PC-9 (cell line): ENCODE data around the gene GPC1. TPM values are rescaled to one million over a fixed set of nuclear protein-coding genes. Genes with fewer than 3 reads are reported as not detected.

Source experiments
- BruUV-seq: library from RNA; stranded (reverse); fragments of 400-500 nt; replicated peaks from 2 replicates; lab custom pipeline; 2021; lab: Mats Ljungman, UMichigan
- CTCF ChIA-PET: fragments of 300-600 bp; sonication (Branson Sonifier 250); formaldehyde crosslinking; loops from one replicate; lab custom pipeline; 2022; ENCODE audit warnings: antibody characterized with exemption; lab: Charles Lee
- POLR2A ChIA-PET: fragments of 300-600 bp; sonication (Branson Sonifier 250); formaldehyde crosslinking; loops from one replicate; lab custom pipeline; 2022; ENCODE audit warnings: antibody characterized with exemption; ENCODE audit not compliant: unreplicated experiment; lab: Charles Lee
- DNase-seq, 2 experiments: peaks; one replicate each; pipeline versions ENCODE4 v3.0.0 to v3.0.0-alpha.2; 2015 to 2022; ENCODE audit warnings: mixed read lengths in 1 of 2
- H2AFZ ChIP-seq: fragments of 200-600 bp; sonication (generic); 2 replicates; pipeline ENCODE4 v1.8.1; 2017; ENCODE audit warnings: antibody characterized with exemption
- H3F3A ChIP-seq: fragments of 200-600 bp; sonication (generic); 2 replicates; pipeline ENCODE4 v1.8.1; 2017; ENCODE audit warnings: antibody characterized with exemption, mild to moderate bottlenecking, low read depth; ENCODE audit not compliant: insufficient read depth
- H3K27ac ChIP-seq: fragments of 200-600 bp; sonication (generic); 2 replicates; pipeline ENCODE4 v1.6.1; 2016; ENCODE audit warnings: mixed run types
- H3K27me3 ChIP-seq: fragments of 200-600 bp; sonication (generic); 2 replicates; pipeline ENCODE4 v1.6.1; 2016; ENCODE audit warnings: low read depth, mixed run types; ENCODE audit not compliant: insufficient read depth
- H3K36me3 ChIP-seq: fragments of 200-600 bp; sonication (generic); 2 replicates; pipeline ENCODE4 v1.6.1; 2016; ENCODE audit warnings: low read depth, mixed run types
- H3K4me1 ChIP-seq: fragments of 200-600 bp; sonication (generic); replicated peaks from 2 replicates; pipeline ENCODE4 v1.6.1; 2016; ENCODE audit warnings: mixed run types; ENCODE audit not compliant: insufficient read depth
- H3K4me2 ChIP-seq: fragments of 200-600 bp; sonication (generic); 2 replicates; pipeline ENCODE4 v1.6.1; 2017; ENCODE audit warnings: mixed run types
- H3K4me3 ChIP-seq: fragments of 200-600 bp; sonication (generic); 2 replicates; pipeline ENCODE4 v1.6.1; 2016; ENCODE audit warnings: mixed run types
- H3K79me2 ChIP-seq: fragments of 200-600 bp; sonication (generic); 2 replicates; pipeline ENCODE4 v1.6.1; 2017; ENCODE audit warnings: low read depth, mixed run types
- H3K9me2 ChIP-seq: fragments of 200-600 bp; sonication (generic); 2 replicates; pipeline ENCODE4 v1.8.1; 2017; ENCODE audit warnings: mild to moderate bottlenecking; ENCODE audit not compliant: insufficient read depth
- H3K9me3 ChIP-seq: fragments of 200-600 bp; sonication (generic); 2 replicates; pipeline ENCODE4 v1.8.1; 2016; ENCODE audit warnings: low read depth; ENCODE audit not compliant: insufficient read depth
- H4K20me1 ChIP-seq: fragments of 200-600 bp; sonication (generic); 2 replicates; pipeline ENCODE4 v1.8.1; 2017; ENCODE audit not compliant: insufficient read depth
- CTCF ChIP-seq: fragments of 200-600 bp; sonication (generic); conservative IDR thresholded peaks from 2 replicates; pipeline ENCODE4 v1.6.1; 2017; ENCODE audit warnings: mixed run types, antibody characterized with exemption, mild to moderate bottlenecking, moderate library complexity
- EZH2 ChIP-seq: fragments of 200-600 bp; sonication (generic); IDR thresholded peaks from 2 replicates; pipeline ENCODE4 v1.8.0; 2017; ENCODE audit warnings: antibody characterized with exemption, low read depth
- intact Hi-C: fragments of 100-400 bp; cut with micrococcal nuclease; formaldehyde crosslinking; loops from one replicate; pipeline ENCODE4 v1.10.0; 2022; ENCODE audit not compliant: unreplicated experiment
- total RNA-seq: library from RNA; stranded (reverse); gene quantifications from 2 replicates; pipeline ENCODE4 v1.2.3, GENCODE V29; 2021

Gene GPC1
- total RNA-seq, 1 experiment from 2014 or later: 302 TPM

- ChIA-PET CTCF (no interaction called here), POLR2A (no interaction called here)
- Histone ChIP-seq H3K4me3 (no peak overlapping the region), H3K9me2 (no peaks in the 10 kb centered on the region), H3K27ac (no peak overlapping the region), H4K20me1 (no peaks in the 10 kb centered on the region), H3K9me3 (no peaks in the 10 kb centered on the region), H3F3A (peaks cover 6% of the 10 kb centered on the region; the same call in 1 of the 2 replicates), H3K4me2 (no peak overlapping the region), H3K27me3 (no peaks in the 10 kb centered on the region), H3K79me2 (no peaks in the 10 kb centered on the region), H3K36me3 (no peaks in the 10 kb centered on the region), H2AFZ (no peak overlapping the region), H3K4me1 (peaks cover 21% of the 10 kb centered on the region)
- intact Hi-C loops: no loop called here
- DNase-seq: peak in 1 of 2 experiments; percentile 2
- BruUV-seq: no TSS peak
- TF ChIP-seq CTCF (no peak), EZH2 (no peak)
Observed at GRCh38 chr2:240391111-240392051, 44.1 kb upstream of the GPC1 start.

DNA sequence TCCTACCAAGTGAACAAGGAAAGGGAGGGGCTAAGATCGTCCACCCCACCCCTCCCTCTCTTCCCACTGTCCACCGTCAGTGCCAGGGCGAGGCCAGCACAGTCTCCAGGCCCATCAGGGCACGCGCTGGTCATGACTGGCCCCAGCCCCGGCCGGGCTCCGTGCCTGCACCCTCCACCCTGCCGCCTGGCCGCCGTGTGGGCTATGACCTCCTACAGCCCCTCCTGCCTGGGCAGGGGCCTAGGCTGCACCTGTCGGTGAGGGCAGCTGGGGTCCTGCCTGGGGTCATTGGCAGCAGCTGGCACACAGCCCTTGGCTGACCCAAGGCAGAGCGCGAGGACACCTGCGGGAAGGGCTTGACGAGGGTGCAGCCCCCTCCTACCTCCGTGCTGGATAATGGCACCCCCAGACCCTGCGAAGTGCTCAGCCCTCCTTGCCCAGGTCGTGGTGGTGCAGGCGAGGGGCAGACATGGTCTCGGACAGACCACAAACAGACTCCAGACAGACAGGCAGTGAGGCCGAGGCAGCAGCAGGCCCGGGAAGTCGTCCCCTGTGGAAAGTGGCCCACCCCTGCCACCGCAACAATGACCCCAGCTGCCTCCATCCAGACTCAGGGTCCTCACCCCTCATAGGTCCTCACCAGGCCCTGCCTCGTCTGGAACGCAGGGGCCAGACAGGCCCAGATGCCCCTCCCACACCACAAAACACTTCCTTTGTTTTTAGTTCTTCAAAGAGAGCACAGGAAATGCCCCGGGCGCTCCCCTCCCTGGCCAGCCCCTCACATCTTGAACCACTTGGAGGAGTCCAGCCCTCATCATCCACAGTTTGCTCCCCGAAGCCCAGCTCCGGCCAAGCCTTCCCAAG is 43.1 kb upstream of the GPC1 start:
- Histone ChIP-seq H2AFZ (no peak overlapping the region), H3F3A (no peaks in the 10 kb centered on the region; the same call in 1 of the 2 replicates), H3K4me2 (no peak overlapping the region), H3K27ac (no peak overlapping the region), H3K36me3 (no peaks in the 10 kb centered on the region), H3K4me1 (peaks cover 12% of the 10 kb centered on the region), H3K4me3 (no peak overlapping the region), H3K9me2 (no peaks in the 10 kb centered on the region), H3K79me2 (no peaks in the 10 kb centered on the region), H3K9me3 (no peaks in the 10 kb centered on the region), H3K27me3 (no peaks in the 10 kb centered on the region), H4K20me1 (no peaks in the 10 kb centered on the region)
- TF ChIP-seq CTCF (no peak), EZH2 (no peak)
- intact Hi-C loops: no loop called here
- DNase-seq: peak in 1 of 2 experiments; percentile 5
- ChIA-PET POLR2A (no interaction called here), CTCF (no interaction called here)
- no TSS peak for BruUV-seq
